ENCODE results near the gene LARP7. TPM values are rescaled to one million over a fixed set of nuclear protein-coding genes. Genes with fewer than 3 reads are reported as not detected.

LARP7 gene
- total RNA-seq, 5 donors from 2014 or later (not counting 1 experiment from before 2014, with no cell fraction given), result 30.6 to 50.1 (median 37.4) TPM

GRCh38 chr4:112648263-112649054 lies 11.5 kb downstream of the LARP7 start:
- no CpG with 5 or more reads among the region's 3 CpGs for WGBS (ENCODE audit: insufficient coverage)
- H3K27ac Mint-ChIP-seq, result no peak overlapping the region
- H3K27me3 Mint-ChIP-seq, result no peaks in the 10 kb centered on the region
- H3K4me3 ChIP-seq (ENCODE audit: control insufficient read depth in 1 of 2, extremely low read depth in 1 of 2, low read length in 1 of 2), result no peak overlapping the region
- no peaks in the 10 kb centered on the region for H3K9me3 Mint-ChIP-seq
- peaks cover 30% of the 10 kb centered on the region for H3K36me3 Mint-ChIP-seq
- no peak overlapping the region for H3K27ac ChIP-seq (ENCODE audit: low read length)
- CTCF ChIA-PET, result interaction anchor here in 1 of 2 donors (0.7 kb wide), 1 partner anchor 375 kb away, joined by 3 read pairs; no protein-coding TSS in a partner anchor
- DNase-seq (no peak), ATAC-seq (replicated peaks in 1 of 4) (no peak)
- H3K36me3 ChIP-seq (ENCODE audit: control insufficient read depth in 2 of 2, extremely low read depth in 1 of 2, insufficient read depth in 1 of 2, low read length in 1 of 2), result peaks cover 8 to 59% of the 10 kb centered on the region in 2 donors
- H3K4me3 Mint-ChIP-seq, result no peak overlapping the region
- H3K4me1 Mint-ChIP-seq, result peaks cover 0 to 2% (median 0%) of the 10 kb centered on the region in 3 donors
- POLR2A ChIA-PET, result no interaction called here
- H3K4me1 ChIP-seq (ENCODE audit: control insufficient read depth in 1 of 2, extremely low read depth in 1 of 2, insufficient read depth in 2 of 2, low read length in 2 of 2), result no peaks in the 10 kb centered on the region
- no peaks in the 10 kb centered on the region for H3K27me3 ChIP-seq (replicated peaks in 1 of 2; ENCODE audit: control insufficient read depth in 2 of 2, extremely low read depth in 1 of 2, insufficient read depth in 2 of 2, low read length in 1 of 2)
- H3K9me3 ChIP-seq, result no peaks in the 10 kb centered on the region

- WGBS (ENCODE audit: insufficient coverage), result no CpG with 5 or more reads among the region's 2 CpGs
- no peaks in the 10 kb centered on the region for H3K4me1 Mint-ChIP-seq
- H3K4me3 ChIP-seq (ENCODE audit: control insufficient read depth in 1 of 2, extremely low read depth in 1 of 2, low read length in 1 of 2), result no peak overlapping the region
- H3K9me3 Mint-ChIP-seq, result no peaks in the 10 kb centered on the region
- ChIA-PET POLR2A (no interaction called here), CTCF (interaction anchor here in 1 of 2 donors (0.7 kb wide), 1 partner anchor 374 kb away, joined by 3 read pairs; no protein-coding TSS in a partner anchor)
- peaks cover 33% of the 10 kb centered on the region for H3K36me3 Mint-ChIP-seq
- peaks cover 8 to 65% of the 10 kb centered on the region in 2 donors for H3K36me3 ChIP-seq (ENCODE audit: control insufficient read depth in 2 of 2, extremely low read depth in 1 of 2, insufficient read depth in 1 of 2, low read length in 1 of 2)
- no peak overlapping the region for H3K4me3 Mint-ChIP-seq
- no peak for DNase-seq
- H3K27me3 ChIP-seq (replicated peaks in 1 of 2; ENCODE audit: control insufficient read depth in 2 of 2, extremely low read depth in 1 of 2, insufficient read depth in 2 of 2, low read length in 1 of 2), result no peaks in the 10 kb centered on the region
- no peaks in the 10 kb centered on the region for H3K9me3 ChIP-seq
- H3K27ac ChIP-seq (ENCODE audit: low read length), result no peak overlapping the region
- no peak for ATAC-seq (replicated peaks in 1 of 4)
- H3K27me3 Mint-ChIP-seq, result no peaks in the 10 kb centered on the region
- no peaks in the 10 kb centered on the region for H3K4me1 ChIP-seq (ENCODE audit: control insufficient read depth in 1 of 2, extremely low read depth in 1 of 2, insufficient read depth in 2 of 2, low read length in 2 of 2)
- no peak overlapping the region for H3K27ac Mint-ChIP-seq
Measured at GRCh38 chr4:112649055-112649408, 12.1 kb downstream of the LARP7 start.

- WGBS (ENCODE audit: insufficient coverage), result no CpG with 5 or more reads among the region's 4 CpGs
- ATAC-seq (replicated peaks in 1 of 4) (no peak), DNase-seq (no peak)
- H3K27me3 ChIP-seq (replicated peaks in 1 of 2; ENCODE audit: control insufficient read depth in 2 of 2, extremely low read depth in 1 of 2, insufficient read depth in 2 of 2, low read length in 1 of 2), result no peaks in the 10 kb centered on the region
- ChIA-PET POLR2A (no interaction called here), CTCF (no interaction called here)
- Mint-ChIP-seq H3K36me3 (peaks cover 38% of the 10 kb centered on the region), H3K4me3 (no peak overlapping the region), H3K27me3 (no peaks in the 10 kb centered on the region), H3K27ac (no peak overlapping the region), H3K9me3 (no peaks in the 10 kb centered on the region), H3K4me1 (no peaks in the 10 kb centered on the region)
- peaks cover 8 to 72% of the 10 kb centered on the region in 2 donors for H3K36me3 ChIP-seq (ENCODE audit: control insufficient read depth in 2 of 2, extremely low read depth in 1 of 2, insufficient read depth in 1 of 2, low read length in 1 of 2)
- no peak overlapping the region for H3K4me3 ChIP-seq (ENCODE audit: control insufficient read depth in 1 of 2, extremely low read depth in 1 of 2, low read length in 1 of 2)
- no peak overlapping the region for H3K27ac ChIP-seq (ENCODE audit: low read length)
- no peaks in the 10 kb centered on the region for H3K4me1 ChIP-seq (ENCODE audit: control insufficient read depth in 1 of 2, extremely low read depth in 1 of 2, insufficient read depth in 2 of 2, low read length in 2 of 2)
- H3K9me3 ChIP-seq, result no peaks in the 10 kb centered on the region
Measured at GRCh38 chr4:112650332-112650731, 13.4 kb downstream of the LARP7 start.

GRCh38 chr4:112651641-112652040 lies 14.7 kb downstream of the LARP7 start:
- Mint-ChIP-seq H3K27me3 (no peaks in the 10 kb centered on the region), H3K9me3 (no peaks in the 10 kb centered on the region), H3K4me3 (no peak overlapping the region), H3K36me3 (peaks cover 40% of the 10 kb centered on the region), H3K27ac (no peak overlapping the region), H3K4me1 (no peaks in the 10 kb centered on the region)
- no peaks in the 10 kb centered on the region for H3K27me3 ChIP-seq (replicated peaks in 1 of 2; ENCODE audit: control insufficient read depth in 2 of 2, extremely low read depth in 1 of 2, insufficient read depth in 2 of 2, low read length in 1 of 2)
- CTCF ChIA-PET, result no interaction called here
- no peak overlapping the region for H3K4me3 ChIP-seq (ENCODE audit: control insufficient read depth in 1 of 2, extremely low read depth in 1 of 2, low read length in 1 of 2)
- H3K9me3 ChIP-seq, result no peaks in the 10 kb centered on the region
- no peak for DNase-seq
- H3K27ac ChIP-seq (ENCODE audit: low read length), result no peak overlapping the region
- POLR2A ChIA-PET, result interaction anchor here in 1 of 2 donors (0.7 kb wide), 1 partner anchor 59 kb away, joined by 4 read pairs; no protein-coding TSS in a partner anchor
- ATAC-seq (replicated peaks in 1 of 4), result no peak
- peaks cover 0 to 71% of the 10 kb centered on the region in 2 donors for H3K36me3 ChIP-seq (ENCODE audit: control insufficient read depth in 2 of 2, extremely low read depth in 1 of 2, insufficient read depth in 1 of 2, low read length in 1 of 2)
- no peaks in the 10 kb centered on the region for H3K4me1 ChIP-seq (ENCODE audit: control insufficient read depth in 1 of 2, extremely low read depth in 1 of 2, insufficient read depth in 2 of 2, low read length in 2 of 2)

GRCh38 chr4:112652216-112652615 lies 15.3 kb downstream of the LARP7 start:
- DNase-seq, result no peak
- Mint-ChIP-seq H3K9me3 (no peaks in the 10 kb centered on the region), H3K36me3 (peaks cover 35% of the 10 kb centered on the region), H3K27ac (no peak overlapping the region), H3K4me3 (no peak overlapping the region), H3K4me1 (no peaks in the 10 kb centered on the region), H3K27me3 (no peaks in the 10 kb centered on the region)
- peaks cover 0 to 65% of the 10 kb centered on the region in 2 donors for H3K36me3 ChIP-seq (ENCODE audit: control insufficient read depth in 2 of 2, extremely low read depth in 1 of 2, insufficient read depth in 1 of 2, low read length in 1 of 2)
- no peaks in the 10 kb centered on the region for H3K27me3 ChIP-seq (replicated peaks in 1 of 2; ENCODE audit: control insufficient read depth in 2 of 2, extremely low read depth in 1 of 2, insufficient read depth in 2 of 2, low read length in 1 of 2)
- CTCF ChIA-PET, result no interaction called here
- no peaks in the 10 kb centered on the region for H3K4me1 ChIP-seq (ENCODE audit: control insufficient read depth in 1 of 2, extremely low read depth in 1 of 2, insufficient read depth in 2 of 2, low read length in 2 of 2)
- no peak overlapping the region for H3K27ac ChIP-seq (ENCODE audit: low read length)
- no peaks in the 10 kb centered on the region for H3K9me3 ChIP-seq
- no CpG with 5 or more reads among the region's 1 CpG for WGBS (ENCODE audit: insufficient coverage)
- POLR2A ChIA-PET, result interaction anchor here in 1 of 2 donors (0.7 kb wide), 1 partner anchor 59 kb away, joined by 4 read pairs; no protein-coding TSS in a partner anchor
- H3K4me3 ChIP-seq (ENCODE audit: control insufficient read depth in 1 of 2, extremely low read depth in 1 of 2, low read length in 1 of 2), result no peak overlapping the region
- no peak for ATAC-seq (replicated peaks in 1 of 4)

- Histone ChIP-seq H3K27me3 (replicated peaks in 1 of 2; ENCODE audit: control insufficient read depth in 2 of 2, extremely low read depth in 1 of 2, insufficient read depth in 2 of 2, low read length in 1 of 2) (no peaks in the 10 kb centered on the region), H3K4me3 (ENCODE audit: control insufficient read depth in 1 of 2, extremely low read depth in 1 of 2, low read length in 1 of 2) (no peak overlapping the region), H3K9me3 (no peaks in the 10 kb centered on the region), H3K36me3 (ENCODE audit: control insufficient read depth in 2 of 2, extremely low read depth in 1 of 2, insufficient read depth in 1 of 2, low read length in 1 of 2) (peaks cover 3 to 56% of the 10 kb centered on the region in 2 donors), H3K27ac (ENCODE audit: low read length) (no peak overlapping the region), H3K4me1 (ENCODE audit: control insufficient read depth in 1 of 2, extremely low read depth in 1 of 2, insufficient read depth in 2 of 2, low read length in 2 of 2) (no peaks in the 10 kb centered on the region)
- DNase-seq (no peak), ATAC-seq (replicated peaks in 1 of 4) (no peak)
- CTCF ChIA-PET, result interaction anchor here in 1 of 2 donors (0.6 kb wide), 1 partner anchor 110 kb away, joined by 3 read pairs; no protein-coding TSS in a partner anchor
- no peaks in the 10 kb centered on the region for H3K27me3 Mint-ChIP-seq
- POLR2A ChIA-PET, result interaction anchor here in 1 of 2 donors (0.7 kb wide), 2 partner anchors 12 to 384 kb away, joined by 3 to 4 read pairs; no protein-coding TSS in a partner anchor
- no peaks in the 10 kb centered on the region for H3K9me3 Mint-ChIP-seq
- H3K4me1 Mint-ChIP-seq, result no peaks in the 10 kb centered on the region
- WGBS (ENCODE audit: insufficient coverage), result 100% methylated on average over 5 of the region's 5 CpGs
- peaks cover 40% of the 10 kb centered on the region for H3K36me3 Mint-ChIP-seq
- no peak overlapping the region for H3K27ac Mint-ChIP-seq
- no peak overlapping the region for H3K4me3 Mint-ChIP-seq
Measured at GRCh38 chr4:112655270-112655669, 18.3 kb downstream of the LARP7 start.
